ENCODE results near the gene ATP2A3. TPM values are rescaled to one million over a fixed set of nuclear protein-coding genes. Genes with fewer than 3 reads are reported as not detected.
A peak's percentile ranks its signal among the peaks of the same experiment; 100 is the strongest.

The ATP2A3 gene
- total and polyA plus RNA-seq, 2 donors (not counting 1 experiment from before 2014, with no cell fraction given): 0.25 to 12.4 TPM

DNA sequence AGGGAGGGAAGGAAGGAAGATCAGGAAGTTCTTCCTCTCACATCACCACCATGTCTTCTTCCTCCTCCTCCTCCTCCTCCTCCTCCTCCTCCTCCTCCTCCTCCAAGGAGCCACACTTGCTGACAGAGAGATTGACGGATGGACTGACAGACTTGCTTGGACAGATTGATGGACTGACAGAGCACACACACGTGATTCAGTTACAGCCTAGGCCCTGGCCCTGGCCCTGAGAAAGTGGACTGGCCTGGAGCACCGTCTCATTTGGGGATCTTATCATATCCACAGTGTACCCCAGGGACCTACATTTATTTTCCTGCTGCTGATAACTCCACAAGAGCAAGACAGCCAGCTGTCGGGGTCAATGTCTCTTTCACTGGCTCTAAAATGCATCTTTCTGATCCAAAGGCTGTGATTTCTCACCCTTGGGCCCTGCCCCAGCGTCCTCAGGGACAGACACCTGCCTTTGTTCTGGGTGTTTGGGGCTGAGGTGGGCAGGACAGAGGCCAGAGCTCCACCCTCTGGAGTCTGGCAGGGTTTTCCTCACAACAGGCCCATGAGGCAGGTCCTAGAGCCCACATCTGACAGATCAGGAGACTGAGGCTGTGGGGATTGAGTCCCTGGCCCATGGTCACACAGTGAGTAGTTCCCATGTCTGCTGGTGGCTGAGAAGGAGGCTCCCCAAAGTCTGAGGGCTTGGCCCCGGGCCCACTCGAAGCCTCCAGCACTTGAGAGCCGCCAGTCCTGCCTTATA, 45.7 kb downstream of the ATP2A3 start:
- Histone ChIP-seq H3K4me3 (replicated peaks in 1 of 4; ENCODE audit: control extremely low read depth in 1 of 4, insufficient read depth in 1 of 4, low read depth in 3 of 4, low read length in 4 of 4) (no peak overlapping the region), H3K27ac (ENCODE audit: insufficient read depth, low read length) (no peak overlapping the region), H3K4me2 (ENCODE audit: extremely low read depth, insufficient read depth, low read length) (no peak overlapping the region), H3K9ac (ENCODE audit: insufficient read depth, low read length) (no peak overlapping the region), H3K27me3 (ENCODE audit: control insufficient read depth, insufficient read depth, low read length) (no peaks in the 10 kb centered on the region), H3K36me3 (ENCODE audit: control insufficient read depth, insufficient read depth, low read length) (no peaks in the 10 kb centered on the region), H3K4me1 (ENCODE audit: control insufficient read depth, extremely low read depth, insufficient read depth, low read length) (no peaks in the 10 kb centered on the region), H4K20me1 (ENCODE audit: control insufficient read depth, extremely low read depth, insufficient read depth, low read length) (no peaks in the 10 kb centered on the region), H3K79me2 (ENCODE audit: control insufficient read depth, insufficient read depth, low read length) (no peaks in the 10 kb centered on the region), H2AFZ (ENCODE audit: low read length) (no peak overlapping the region), H3K9me3 (ENCODE audit: control insufficient read depth, insufficient read depth, low read depth, low read length) (no peaks in the 10 kb centered on the region)
- DNase-seq (ENCODE audit: low read depth in 2 of 2): no peak
- TF ChIP-seq EZH2 (IDR thresholded peaks at IDR 0.05; ENCODE audit: low read length, missing control alignments): no peak
- TF ChIP-seq, protein P1, sequence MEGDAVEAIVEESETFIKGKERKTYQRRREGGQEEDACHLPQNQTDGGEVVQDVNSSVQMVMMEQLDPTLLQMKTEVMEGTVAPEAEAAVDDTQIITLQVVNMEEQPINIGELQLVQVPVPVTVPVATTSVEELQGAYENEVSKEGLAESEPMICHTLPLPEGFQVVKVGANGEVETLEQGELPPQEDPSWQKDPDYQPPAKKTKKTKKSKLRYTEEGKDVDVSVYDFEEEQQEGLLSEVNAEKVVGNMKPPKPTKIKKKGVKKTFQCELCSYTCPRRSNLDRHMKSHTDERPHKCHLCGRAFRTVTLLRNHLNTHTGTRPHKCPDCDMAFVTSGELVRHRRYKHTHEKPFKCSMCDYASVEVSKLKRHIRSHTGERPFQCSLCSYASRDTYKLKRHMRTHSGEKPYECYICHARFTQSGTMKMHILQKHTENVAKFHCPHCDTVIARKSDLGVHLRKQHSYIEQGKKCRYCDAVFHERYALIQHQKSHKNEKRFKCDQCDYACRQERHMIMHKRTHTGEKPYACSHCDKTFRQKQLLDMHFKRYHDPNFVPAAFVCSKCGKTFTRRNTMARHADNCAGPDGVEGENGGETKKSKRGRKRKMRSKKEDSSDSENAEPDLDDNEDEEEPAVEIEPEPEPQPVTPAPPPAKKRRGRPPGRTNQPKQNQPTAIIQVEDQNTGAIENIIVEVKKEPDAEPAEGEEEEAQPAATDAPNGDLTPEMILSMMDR (conservative IDR thresholded peaks at IDR 0.05 in 1 of 2, IDR thresholded peaks at IDR 0.05 in 1 of 2; ENCODE audit: low read depth in 1 of 2, low read length in 2 of 2): no peak

DNA sequence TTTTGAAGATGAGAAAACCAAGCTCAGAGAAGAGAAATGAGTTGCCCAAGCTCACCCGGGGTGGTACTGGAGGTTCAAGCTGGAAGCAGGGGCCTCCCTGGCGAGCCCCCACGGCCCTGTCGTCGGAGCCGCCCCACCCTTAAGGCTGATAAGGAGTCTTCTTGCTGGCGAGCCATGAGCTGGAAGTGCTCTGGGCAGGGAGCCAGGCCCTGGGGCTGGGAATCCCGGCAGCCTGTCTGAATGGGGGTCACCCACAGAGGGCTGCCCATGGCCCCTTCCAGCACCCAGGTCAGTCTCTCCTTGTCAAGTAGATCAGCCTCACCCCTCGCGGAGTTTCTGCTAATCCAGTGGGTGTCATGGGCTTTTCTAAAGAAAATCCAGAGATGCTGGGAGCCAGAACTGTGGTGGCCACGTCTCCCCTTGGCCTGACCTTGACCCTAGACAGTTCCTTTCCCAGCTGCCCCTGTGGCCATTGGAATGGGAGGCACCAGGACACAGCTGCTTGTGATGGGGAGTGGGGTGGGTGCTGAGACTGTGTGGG, 46.8 kb downstream of the ATP2A3 start:
- DNase-seq (ENCODE audit: low read depth in 2 of 2): peak; percentile 45 to 47
- H3K4me2 ChIP-seq (ENCODE audit: extremely low read depth, insufficient read depth, low read length): no peak overlapping the region
- H3K4me1 ChIP-seq (ENCODE audit: control insufficient read depth, extremely low read depth, insufficient read depth, low read length): no peaks in the 10 kb centered on the region
- H4K20me1 ChIP-seq (ENCODE audit: control insufficient read depth, extremely low read depth, insufficient read depth, low read length): no peaks in the 10 kb centered on the region
- no peaks in the 10 kb centered on the region for H3K27me3 ChIP-seq (ENCODE audit: control insufficient read depth, insufficient read depth, low read length)
- H3K4me3 ChIP-seq (replicated peaks in 1 of 4; ENCODE audit: control extremely low read depth in 1 of 4, insufficient read depth in 1 of 4, low read depth in 3 of 4, low read length in 4 of 4): no peak overlapping the region
- no peaks in the 10 kb centered on the region for H3K36me3 ChIP-seq (ENCODE audit: control insufficient read depth, insufficient read depth, low read length)
- H3K9me3 ChIP-seq (ENCODE audit: control insufficient read depth, insufficient read depth, low read depth, low read length): no peaks in the 10 kb centered on the region
- no peaks in the 10 kb centered on the region for H3K79me2 ChIP-seq (ENCODE audit: control insufficient read depth, insufficient read depth, low read length)
- H3K27ac ChIP-seq (ENCODE audit: insufficient read depth, low read length): no peak overlapping the region
- H2AFZ ChIP-seq (ENCODE audit: low read length): no peak overlapping the region
- no peak overlapping the region for H3K9ac ChIP-seq (ENCODE audit: insufficient read depth, low read length)
- TF ChIP-seq, protein P1 (conservative IDR thresholded peaks at IDR 0.05 in 1 of 2, IDR thresholded peaks at IDR 0.05 in 1 of 2; ENCODE audit: low read depth in 1 of 2, low read length in 2 of 2): no peak
- no peak for TF ChIP-seq EZH2 (IDR thresholded peaks at IDR 0.05; ENCODE audit: low read length, missing control alignments)

DNA sequence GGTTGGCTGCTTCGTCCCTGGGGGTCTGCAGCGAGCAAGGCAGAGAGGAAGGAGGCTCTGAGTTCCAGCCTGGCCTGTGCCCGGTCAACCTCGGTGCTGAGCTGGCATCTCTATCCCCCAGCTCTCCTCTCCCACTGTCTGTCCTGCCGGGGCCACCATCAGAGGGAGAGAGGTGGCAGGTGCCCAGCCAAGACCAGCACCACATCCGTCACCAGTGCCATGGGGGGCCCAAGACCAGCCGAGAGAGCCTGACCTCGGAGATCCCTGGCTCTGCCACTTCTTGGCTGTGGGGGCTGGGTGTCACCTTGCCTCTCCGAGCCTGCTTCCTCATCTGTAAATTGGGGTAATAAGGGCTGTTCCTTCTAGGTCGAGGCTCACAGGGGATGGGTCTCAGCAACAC, 47.4 kb downstream of the ATP2A3 start:
- DNase-seq (ENCODE audit: low read depth in 2 of 2): no peak

More for the DNA sequence above, 47.4 kb downstream of the ATP2A3 start:
- H3K4me1 ChIP-seq (ENCODE audit: control insufficient read depth, extremely low read depth, insufficient read depth, low read length): no peaks in the 10 kb centered on the region
- no peak overlapping the region for H2AFZ ChIP-seq (ENCODE audit: low read length)
- no peak overlapping the region for H3K4me2 ChIP-seq (ENCODE audit: extremely low read depth, insufficient read depth, low read length)
- no peak overlapping the region for H3K27ac ChIP-seq (ENCODE audit: insufficient read depth, low read length)
- no peak overlapping the region for H3K9ac ChIP-seq (ENCODE audit: insufficient read depth, low read length)
- no peaks in the 10 kb centered on the region for H3K79me2 ChIP-seq (ENCODE audit: control insufficient read depth, insufficient read depth, low read length)
- no peaks in the 10 kb centered on the region for H3K36me3 ChIP-seq (ENCODE audit: control insufficient read depth, insufficient read depth, low read length)
- no peaks in the 10 kb centered on the region for H3K9me3 ChIP-seq (ENCODE audit: control insufficient read depth, insufficient read depth, low read depth, low read length)
- H4K20me1 ChIP-seq (ENCODE audit: control insufficient read depth, extremely low read depth, insufficient read depth, low read length): no peaks in the 10 kb centered on the region
- H3K27me3 ChIP-seq (ENCODE audit: control insufficient read depth, insufficient read depth, low read length): no peaks in the 10 kb centered on the region
- no peak overlapping the region for H3K4me3 ChIP-seq (replicated peaks in 1 of 4; ENCODE audit: control extremely low read depth in 1 of 4, insufficient read depth in 1 of 4, low read depth in 3 of 4, low read length in 4 of 4)
- TF ChIP-seq EZH2 (IDR thresholded peaks at IDR 0.05; ENCODE audit: low read length, missing control alignments): no peak
- TF ChIP-seq, protein P1 (conservative IDR thresholded peaks at IDR 0.05 in 1 of 2, IDR thresholded peaks at IDR 0.05 in 1 of 2; ENCODE audit: low read depth in 1 of 2, low read length in 2 of 2): no peak

Data from fibroblast of lung (primary cell).